Coronary artery (tissue), 2 donors: Measurements from ENCODE around the gene SHOX.
"Not testable (repeated sequence)": the region's sequence is repeated elsewhere in the genome, so short reads cannot be mapped to it uniquely, and the experiment has no call there.

Experiments used
- DNase-seq: peaks from one replicate; pipeline ENCODE4 v3.0.0-alpha.2; 2017; ENCODE audit warnings: low spot score
- H3K27ac ChIP-seq, 2 donors: fragments of 200-600 bp; sonication (generic); one replicate each; pipeline ENCODE4 v1.5.1; 2016 to 2019
- H3K4me3 ChIP-seq: fragments of 200-600 bp; sonication (generic); 2 replicates; pipeline ENCODE4 v1.5.1; 2016; ENCODE audit warnings: mild to moderate bottlenecking, moderate library complexity
- CTCF ChIP-seq: fragments of 200-600 bp; sonication (generic); IDR thresholded peaks from one replicate; pipeline ENCODE4 v1.5.1; 2019; ENCODE audit warnings: antibody characterized with exemption

SHOX gene

GRCh38 chrX:618761-619450, 11.7 kb upstream of the SHOX start:
- Histone ChIP-seq H3K27ac (no peak overlapping the region), H3K4me3 (no peak overlapping the region)
- DNase-seq, result no peak
- no peak for TF ChIP-seq CTCF

GRCh38 chrX:619451-619811, 11.2 kb upstream of the SHOX start:
- DNase-seq, result no peak
- TF ChIP-seq CTCF, result no peak
- no peak overlapping the region for H3K4me3 ChIP-seq
- H3K27ac ChIP-seq, result no peak overlapping the region

- no peak for TF ChIP-seq CTCF
- no peak for DNase-seq
- H3K27ac ChIP-seq, result no peak overlapping the region
- H3K4me3 ChIP-seq, result no peak overlapping the region
Measured at GRCh38 chrX:619812-620531, 10.6 kb upstream of the SHOX start.

GRCh38 chrX:621705-622503, 8.7 kb upstream of the SHOX start:
- no peak for TF ChIP-seq CTCF
- no peak for DNase-seq
- Histone ChIP-seq H3K27ac (no peak overlapping the region), H3K4me3 (no peak overlapping the region)

- not testable (repeated sequence) for H3K4me3 ChIP-seq, DNase-seq, H3K27ac ChIP-seq
Measured at GRCh38 chrX:622802-623201, 7.8 kb upstream of the SHOX start.

- H3K27ac ChIP-seq, result no peak overlapping the region
- no peak for DNase-seq
- TF ChIP-seq CTCF, result no peak
- H3K4me3 ChIP-seq, result no peak overlapping the region
Measured at GRCh38 chrX:623268-623598, 7.4 kb upstream of the SHOX start.

- Histone ChIP-seq H3K4me3 (peak overlapping the region; percentile 38), H3K27ac (no peak overlapping the region)
- DNase-seq, result no peak
- TF ChIP-seq CTCF, result no peak
Measured at GRCh38 chrX:623599-624315, 6.8 kb upstream of the SHOX start.
